SK-N-DZ (cell line): ENCODE data around the gene BAIAP2.

ENCODE experiments used
- DNase-seq: peaks from one replicate; pipeline ENCODE4 v3.0.0-alpha.2; 2015; ENCODE audit warnings: low spot score

The BAIAP2 gene

GRCh38 chr17:81036197-81036941, 1.4 kb downstream of the BAIAP2 start:
- no peak for DNase-seq

GRCh38 chr17:81037026-81037797, 2.3 kb downstream of the BAIAP2 start:
- peak; percentile 64 for DNase-seq

- no peak for DNase-seq
Observed at GRCh38 chr17:81037798-81038733, 3.1 kb downstream of the BAIAP2 start.

- DNase-seq = no peak
Observed at GRCh38 chr17:81039096-81039495, 4.1 kb downstream of the BAIAP2 start.

GRCh38 chr17:81039854-81040758, 5.2 kb downstream of the BAIAP2 start:
- no peak for DNase-seq

- DNase-seq = no peak
Observed at GRCh38 chr17:81040791-81041337, 5.9 kb downstream of the BAIAP2 start.

GRCh38 chr17:81042606-81043005, 7.7 kb downstream of the BAIAP2 start:
- peak; percentile 91 for DNase-seq

- no peak for DNase-seq
Observed at GRCh38 chr17:81043319-81043724, 8.4 kb downstream of the BAIAP2 start.

GRCh38 chr17:81043725-81044427, 8.9 kb downstream of the BAIAP2 start:
- no peak for DNase-seq

GRCh38 chr17:81044428-81044763, 9.4 kb downstream of the BAIAP2 start:
- no peak for DNase-seq

- DNase-seq = peak; percentile 65
Observed at GRCh38 chr17:81044764-81045589, 10.0 kb downstream of the BAIAP2 start.

- no peak for DNase-seq
Observed at GRCh38 chr17:81045590-81046095, 10.7 kb downstream of the BAIAP2 start.

GRCh38 chr17:81046132-81046769, 11.3 kb downstream of the BAIAP2 start:
- no peak for DNase-seq

- no peak for DNase-seq
Observed at GRCh38 chr17:81046770-81047359, 11.9 kb downstream of the BAIAP2 start.

GRCh38 chr17:81048827-81049371, 13.9 kb downstream of the BAIAP2 start:
- no peak for DNase-seq

- DNase-seq = no peak
Observed at GRCh38 chr17:81049372-81049911, 14.5 kb downstream of the BAIAP2 start.

GRCh38 chr17:81049973-81050551, 15.1 kb downstream of the BAIAP2 start:
- no peak for DNase-seq
